A673 (cell line): Measurements from ENCODE around the gene NUBPL. TPM values are rescaled to one million over a fixed set of nuclear protein-coding genes. Genes with fewer than 3 reads are reported as not detected.

Source experiments
- BruUV-seq: library from RNA; stranded (reverse); fragments of 400-500 nt; replicated peaks from 2 replicates; lab custom pipeline; 2021; lab: Mats Ljungman, UMichigan
- CTCF ChIA-PET: fragments of 300-600 bp; sonication (Branson Sonifier 250); formaldehyde crosslinking; loops from one replicate; lab custom pipeline; 2022; ENCODE audit warnings: antibody characterized with exemption; lab: Charles Lee
- POLR2A ChIA-PET: fragments of 300-600 bp; sonication (Branson Sonifier 250); formaldehyde crosslinking; loops from one replicate; lab custom pipeline; 2022; ENCODE audit warnings: antibody characterized with exemption; ENCODE audit not compliant: low non-redundant PET; lab: Charles Lee
- DNase-seq: peaks from one replicate; pipeline ENCODE4 v3.0.0-alpha.2; 2015; ENCODE audit warnings: low spot score
- H3K27ac ChIP-seq: fragments of 200-600 bp; sonication (generic); 2 replicates; pipeline ENCODE4 v1.5.1; 2016; ENCODE audit warnings: mixed run types, low read depth, mild to moderate bottlenecking, mixed read lengths, antibody characterized with exemption, low read length; ENCODE audit not compliant: poor library complexity, severe bottlenecking
- H3K27me3 ChIP-seq: fragments of 200-600 bp; sonication (generic); replicated peaks from 2 replicates; pipeline ENCODE4 v1.6.1; 2017; ENCODE audit warnings: mixed run types, low read depth, mild to moderate bottlenecking, mixed read lengths, antibody characterized with exemption, low read length; ENCODE audit not compliant: insufficient read depth, poor library complexity
- H3K36me3 ChIP-seq: fragments of 200-600 bp; sonication (generic); 2 replicates; pipeline ENCODE4 v1.6.1; 2016; ENCODE audit warnings: mixed run types, mild to moderate bottlenecking, mixed read lengths, antibody characterized with exemption, low read length; ENCODE audit not compliant: insufficient read depth, poor library complexity, severe bottlenecking
- H3K4me1 ChIP-seq: fragments of 200-600 bp; sonication (generic); 2 replicates; pipeline ENCODE4 v1.6.1; 2017; ENCODE audit warnings: mixed run types, mild to moderate bottlenecking, mixed read lengths, antibody characterized with exemption, low read length; ENCODE audit not compliant: insufficient read depth, poor library complexity, severe bottlenecking
- H3K4me3 ChIP-seq: fragments of 200-600 bp; sonication (generic); 2 replicates; pipeline ENCODE4 v1.5.1; 2016; ENCODE audit warnings: low read depth, mixed run types, mild to moderate bottlenecking, mixed read lengths, low read length; ENCODE audit not compliant: poor library complexity, severe bottlenecking
- H3K9me3 ChIP-seq: fragments of 200-600 bp; sonication (generic); 2 replicates; pipeline ENCODE4 v1.6.1; 2016; ENCODE audit warnings: mixed run types, low read depth, mild to moderate bottlenecking, mixed read lengths, antibody characterized with exemption, low read length; ENCODE audit not compliant: poor library complexity, severe bottlenecking
- CTCF ChIP-seq: fragments of 300-800, 200-600 bp; sonication (generic); conservative IDR thresholded peaks from 2 replicates; pipeline ENCODE4 v1.5.1; 2017; ENCODE audit warnings: low read depth, mild to moderate bottlenecking, antibody characterized with exemption, low read length, moderate library complexity, mixed read lengths
- EZH2 ChIP-seq: fragments of 200-600 bp; sonication (generic); IDR thresholded peaks from 2 replicates; pipeline ENCODE4 v1.6.1; 2017; ENCODE audit warnings: borderline replicate concordance, low read depth, mild to moderate bottlenecking, mixed read lengths, antibody characterized with exemption, low read length; ENCODE audit not compliant: poor library complexity, severe bottlenecking
- intact Hi-C: fragments of 100-400 bp; cut with micrococcal nuclease; formaldehyde crosslinking; loops from one replicate; pipeline ENCODE4 v1.10.0; 2022; ENCODE audit not compliant: unreplicated experiment
- total RNA-seq: library from RNA; stranded (reverse); gene quantifications from 2 replicates; pipeline ENCODE4 v1.2.3, GENCODE V29; 2021

NUBPL gene
- total RNA-seq, 1 experiment from 2014 or later = 15.5 TPM

DNA sequence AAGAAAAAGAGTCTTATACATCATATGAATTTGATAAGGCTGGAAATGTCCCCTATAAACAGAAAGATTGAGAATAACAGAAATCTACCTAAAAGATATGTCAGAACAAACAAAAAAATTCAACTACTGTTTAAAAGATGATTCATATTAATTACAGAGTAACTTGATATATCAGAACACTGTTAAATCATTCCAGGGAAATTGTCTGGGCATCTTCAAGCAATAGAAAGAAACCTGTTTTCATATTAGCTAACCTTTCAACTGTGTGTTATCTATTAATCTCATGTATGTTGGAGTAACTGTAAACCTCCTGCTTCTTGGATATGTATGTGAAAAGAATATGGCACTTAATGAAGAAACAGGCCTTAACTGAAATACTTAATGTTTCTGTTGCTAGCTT is 96.7 kb downstream of the NUBPL start:
- no peak for DNase-seq
- no peaks in the 10 kb centered on the region for H3K4me1 ChIP-seq
- H3K27me3 ChIP-seq = no peaks in the 10 kb centered on the region
- POLR2A ChIA-PET = no interaction called here
- peaks cover 4% of the 10 kb centered on the region for H3K9me3 ChIP-seq
- no peak for TF ChIP-seq EZH2
- TF ChIP-seq CTCF = no peak
- no TSS peak for BruUV-seq
- intact Hi-C loops = no loop called here
- CTCF ChIA-PET = no interaction called here
- H3K36me3 ChIP-seq = no peaks in the 10 kb centered on the region
- no peak overlapping the region for H3K4me3 ChIP-seq
- no peak overlapping the region for H3K27ac ChIP-seq

GRCh38 chr14:31659278-31659677 is 98.1 kb downstream of the NUBPL start:
- BruUV-seq = no TSS peak
- Histone ChIP-seq H3K27ac (no peak overlapping the region), H3K9me3 (no peaks in the 10 kb centered on the region), H3K4me1 (no peaks in the 10 kb centered on the region), H3K27me3 (no peaks in the 10 kb centered on the region), H3K36me3 (no peaks in the 10 kb centered on the region), H3K4me3 (no peak overlapping the region)
- TF ChIP-seq CTCF (no peak), EZH2 (no peak)
- ChIA-PET CTCF (no interaction called here), POLR2A (no interaction called here)
- DNase-seq = no peak
- intact Hi-C loops = no loop called here

- ChIA-PET CTCF (no interaction called here), POLR2A (no interaction called here)
- no peaks in the 10 kb centered on the region for H3K36me3 ChIP-seq
- H3K9me3 ChIP-seq = no peaks in the 10 kb centered on the region
- BruUV-seq = no TSS peak
- no peak overlapping the region for H3K4me3 ChIP-seq
- intact Hi-C loops = no loop called here
- no peak overlapping the region for H3K27ac ChIP-seq
- H3K27me3 ChIP-seq = no peaks in the 10 kb centered on the region
- TF ChIP-seq EZH2 (no peak), CTCF (no peak)
- no peak for DNase-seq
- no peaks in the 10 kb centered on the region for H3K4me1 ChIP-seq
These were observed 99.0 kb downstream of the NUBPL start for GRCh38 chr14:31660191-31660590.
